Smooth muscle cell of bladder (primary cell): ENCODE results near the gene C6orf163. TPM values are rescaled to one million over a fixed set of nuclear protein-coding genes. Genes with fewer than 3 reads are reported as not detected.

Experiments used
- total RNA-seq: library from RNA; depleted of rRNA; stranded (reverse); fragments of >200 nt; gene quantifications from 2 replicates; pipeline ENCODE4 v1.2.3, GENCODE V29; 2014

The C6orf163 gene
- 1.1 and 1.8 TPM in 2 replicates for total RNA-seq

DNA sequence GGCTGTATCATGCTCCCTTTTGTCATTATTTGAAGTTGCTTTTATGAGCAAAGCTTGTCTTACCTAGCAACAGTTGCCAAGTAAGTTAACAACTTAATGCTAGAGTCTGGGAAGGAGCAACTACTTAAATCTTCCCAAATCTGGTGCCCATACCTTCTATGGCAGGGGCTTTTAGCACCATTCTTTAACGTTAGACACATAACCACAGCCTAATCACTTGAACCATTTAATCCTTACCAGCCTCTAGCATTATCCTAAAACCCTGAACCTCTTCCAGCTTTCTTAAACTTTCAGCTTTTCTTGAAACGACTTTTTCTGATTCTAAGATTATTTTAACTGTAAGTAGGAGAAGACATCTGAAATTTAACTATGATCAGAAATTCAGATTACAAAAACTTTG lies at the start of gene C6orf163:
C6orf163 (plus strand) TSS at position 83 of the 400 bp plus-strand sequence; CDS start at position 370, 287 bp downstream.

DNA sequence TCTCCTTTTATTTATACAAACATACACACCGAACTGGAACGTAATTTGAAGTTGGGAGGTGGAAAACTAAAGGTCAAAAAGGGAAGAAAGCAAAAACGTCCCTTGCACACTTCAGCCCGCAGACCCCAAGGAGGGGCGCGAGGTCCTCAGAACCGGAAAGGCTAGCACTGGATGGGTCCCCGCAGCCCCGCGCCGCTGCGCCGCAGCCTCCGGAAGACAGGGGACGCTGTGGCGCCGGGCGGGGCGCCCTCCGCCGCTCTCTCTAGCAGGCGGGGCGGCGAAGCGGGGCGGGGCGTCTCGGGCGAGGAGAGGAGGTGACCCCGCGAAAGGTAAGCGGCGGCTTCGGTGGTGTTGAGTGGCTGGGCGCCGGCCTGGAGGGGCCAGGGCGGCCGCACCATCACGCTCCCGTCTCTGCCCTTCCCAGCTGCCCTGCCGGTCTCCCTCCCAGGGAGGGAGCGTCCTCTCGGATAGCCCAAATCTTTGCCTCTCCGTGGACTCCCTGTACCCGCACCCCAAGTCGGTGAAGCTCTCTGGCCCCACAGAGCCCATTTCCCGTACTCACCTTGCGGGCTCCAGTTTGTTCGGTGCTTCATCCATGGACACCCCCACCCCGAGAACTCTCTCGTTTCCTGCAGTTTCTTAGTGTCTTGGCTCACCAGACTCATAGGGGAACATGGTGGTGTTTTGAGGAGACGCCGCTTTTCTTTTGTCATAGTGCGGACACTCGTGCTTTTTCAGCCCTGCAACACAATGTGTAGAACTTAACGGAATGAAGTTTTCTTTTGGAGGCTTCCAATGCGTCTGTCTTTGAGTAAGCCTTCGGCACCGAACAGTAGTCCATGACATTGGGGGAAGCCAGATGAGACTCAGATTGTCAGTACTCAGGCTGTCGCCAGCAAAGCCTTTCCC lies 22.1 kb upstream of the C6orf163 start, which contains the start of gene SMIM8:
SMIM8 (plus strand) TSS at position 285 of the 909 bp plus-strand sequence. CDS start 14,444 bp downstream, outside the sequence.

DNA sequence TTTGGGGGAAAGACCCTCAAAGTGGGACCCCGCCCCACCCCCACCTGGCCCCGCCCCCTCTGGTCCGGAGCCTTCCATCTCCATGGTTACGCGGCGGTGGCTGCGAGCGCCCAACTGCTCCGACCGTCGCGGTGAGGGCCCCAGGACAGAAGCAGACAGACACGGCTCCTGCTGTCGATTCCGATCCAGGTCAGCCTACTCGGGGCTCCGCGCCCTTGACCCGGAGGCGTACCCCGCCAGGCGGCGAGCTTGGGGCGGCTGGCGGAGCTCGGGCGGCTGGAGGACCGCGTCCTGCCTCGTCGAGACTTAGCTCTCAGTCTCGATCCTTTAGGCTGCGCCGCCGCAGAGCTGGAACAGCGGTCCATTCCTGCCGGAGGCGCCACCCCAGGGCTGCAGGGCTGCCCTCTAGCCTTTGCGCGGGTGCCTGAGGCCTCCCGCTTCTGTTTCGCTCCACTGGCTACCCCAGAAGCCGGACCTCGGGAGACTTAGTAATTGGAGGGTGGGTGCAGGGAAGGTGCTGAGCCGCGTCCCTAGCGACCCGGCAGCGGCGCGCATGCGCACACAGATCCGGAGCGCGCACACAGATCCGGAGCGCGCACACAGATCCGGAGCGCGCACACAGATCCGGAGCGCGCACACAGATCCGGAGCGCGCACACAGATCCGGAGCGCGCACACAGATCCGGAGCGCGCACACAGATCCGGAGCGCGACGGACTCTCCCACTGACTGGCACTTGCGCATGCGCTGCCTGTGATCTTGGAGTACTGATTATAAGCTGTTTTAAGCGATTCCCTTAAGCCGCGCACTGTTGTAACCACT lies 63.5 kb downstream of the C6orf163 start, which contains the start of gene CFAP206:
CFAP206 (plus strand) TSS at position 72 of the 820 bp plus-strand sequence. CDS start 1,868 bp downstream, outside the sequence.

Other genes with a start within 250 kb of the C6orf163 start
- gene CGA, start 249.7 kb upstream of the C6orf163 start, total RNA-seq = 0.09 TPM in 1 of 2 replicates, not detected in the other
- gene ZNF292, start 189.2 kb upstream of the C6orf163 start, total RNA-seq = 20.2 and 26.8 TPM in 2 replicates
- 3.6 and 4.1 TPM in 2 replicates for gene SMIM8, start 22.2 kb upstream of the C6orf163 start, total RNA-seq
- not detected in 2 replicates for gene GJB7, start 15.5 kb upstream of the C6orf163 start, total RNA-seq
- under 0.01 and 0.09 TPM in 2 replicates for gene CFAP206, start 63.2 kb downstream of the C6orf163 start, total RNA-seq
- gene SLC35A1, start 128.2 kb downstream of the C6orf163 start, total RNA-seq = 16.9 and 17.1 TPM in 2 replicates
- gene RARS2, start 245.2 kb downstream of the C6orf163 start, total RNA-seq = 58.5 and 61.7 TPM in 2 replicates
- 18.7 and 21.3 TPM in 2 replicates for gene ORC3, start 245.3 kb downstream of the C6orf163 start, total RNA-seq